T-helper 2 cell treated with Interferon-gamma antibody and Interleukin-4, amounts not matched to agents 5 μg/mL and 100 μg/mL, for 36 hours (primary cell): ENCODE data around the gene FAM20A.

Experiments
- DNase-seq: peaks from one replicate; pipeline ENCODE4 v3.0.0; 2021; ENCODE audit warnings: low spot score
- H3K27ac Mint-ChIP-seq: one replicate; pipeline ENCODE4 v1.8.0; 2021; ENCODE audit warnings: mild to moderate bottlenecking, mixed read lengths
- H3K27me3 Mint-ChIP-seq: one replicate; pipeline ENCODE4 v1.8.0; 2021; ENCODE audit warnings: low read depth, mixed read lengths
- H3K36me3 Mint-ChIP-seq: one replicate; pipeline ENCODE4 v1.8.0; 2021; ENCODE audit warnings: low read depth, mixed read lengths
- H3K4me1 Mint-ChIP-seq: one replicate; pipeline ENCODE4 v1.8.0; 2021; ENCODE audit warnings: low read depth, mixed read lengths
- H3K4me3 Mint-ChIP-seq: one replicate; pipeline ENCODE4 v1.8.0; 2022; ENCODE audit warnings: mild to moderate bottlenecking, moderate library complexity, mixed read lengths
- H3K9me3 Mint-ChIP-seq: one replicate; pipeline ENCODE4 v1.8.0; 2021; ENCODE audit warnings: mixed read lengths

FAM20A gene

DNA sequence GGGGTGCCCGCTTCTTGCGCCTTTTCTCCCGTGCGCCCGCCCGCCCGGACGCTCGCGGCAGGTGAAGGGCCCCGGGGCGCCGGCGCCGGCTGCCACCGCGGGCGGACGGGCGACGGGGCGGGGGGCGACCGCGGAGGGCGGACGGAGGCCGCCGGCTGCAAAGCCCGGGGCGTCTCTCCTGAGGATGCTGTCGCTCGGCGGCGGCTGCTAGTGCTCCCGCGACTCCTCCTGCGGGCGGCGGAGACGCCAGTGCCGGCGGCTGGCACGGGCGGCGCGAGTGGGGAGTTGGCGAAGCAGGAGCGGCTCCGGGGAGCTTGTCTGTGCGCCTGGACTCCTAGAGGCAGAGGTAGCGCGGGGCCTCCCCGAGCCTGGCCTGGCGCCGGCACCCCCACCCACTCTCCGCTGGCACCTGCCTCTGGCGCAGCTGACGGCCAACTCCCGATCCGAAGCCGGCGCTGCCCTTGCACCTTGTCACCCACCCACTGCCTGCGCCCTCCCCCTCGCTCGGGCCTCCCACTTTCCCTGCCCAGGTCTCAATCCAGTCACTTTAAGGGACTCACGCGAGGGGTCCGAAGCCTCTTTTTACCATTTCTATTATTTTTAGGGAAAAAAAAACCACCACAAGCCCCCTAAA lies at the start of gene FAM20A:
Gene FAM20A (minus strand): TSS at position 437 of the 634 bp plus-strand sequence. CDS start 701 bp downstream, outside the sequence.
- Mint-ChIP-seq H3K27me3 (peaks cover 75% of the 10 kb centered on the region), H3K4me1 (peaks cover 2% of the 10 kb centered on the region), H3K36me3 (peaks cover 4% of the 10 kb centered on the region), H3K9me3 (no peaks in the 10 kb centered on the region), H3K27ac (no peak within 1 kb of the TSS), H3K4me3 (peak within 1 kb of the TSS; percentile 8)
- DNase-seq, result no peak

DNA sequence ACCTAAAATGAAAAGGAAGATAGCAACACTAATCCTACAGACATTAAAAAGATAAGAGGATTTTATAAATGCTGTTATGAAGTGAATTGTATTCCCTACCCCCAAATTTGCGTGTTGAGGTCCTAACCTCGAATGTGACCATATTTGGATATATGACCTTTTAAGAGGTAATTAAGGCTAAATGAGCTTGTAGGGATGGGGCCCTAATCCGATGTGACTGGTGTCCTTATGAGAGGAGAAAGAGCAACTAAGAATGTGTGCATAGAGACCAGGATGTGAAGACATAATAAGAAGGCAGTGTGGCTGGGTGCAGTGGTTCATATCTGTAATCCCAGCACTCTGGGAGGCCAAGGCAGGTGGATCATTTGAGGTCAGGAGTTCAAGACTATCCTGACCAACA lies 48.2 kb upstream of the FAM20A start:
- H3K27ac Mint-ChIP-seq, result no peak overlapping the region
- DNase-seq, result no peak
- H3K36me3 Mint-ChIP-seq, result no peaks in the 10 kb centered on the region
- H3K4me1 Mint-ChIP-seq, result no peaks in the 10 kb centered on the region
- no peaks in the 10 kb centered on the region for H3K9me3 Mint-ChIP-seq
- no peaks in the 10 kb centered on the region for H3K27me3 Mint-ChIP-seq
- H3K4me3 Mint-ChIP-seq, result no peak overlapping the region

- Mint-ChIP-seq H3K4me1 (no peaks in the 10 kb centered on the region), H3K27ac (no peak overlapping the region), H3K4me3 (no peak overlapping the region), H3K27me3 (no peaks in the 10 kb centered on the region), H3K9me3 (no peaks in the 10 kb centered on the region), H3K36me3 (no peaks in the 10 kb centered on the region)
- DNase-seq, result no peak
Observed at GRCh38 chr17:68646626-68647526, 45.7 kb upstream of the FAM20A start.

DNA sequence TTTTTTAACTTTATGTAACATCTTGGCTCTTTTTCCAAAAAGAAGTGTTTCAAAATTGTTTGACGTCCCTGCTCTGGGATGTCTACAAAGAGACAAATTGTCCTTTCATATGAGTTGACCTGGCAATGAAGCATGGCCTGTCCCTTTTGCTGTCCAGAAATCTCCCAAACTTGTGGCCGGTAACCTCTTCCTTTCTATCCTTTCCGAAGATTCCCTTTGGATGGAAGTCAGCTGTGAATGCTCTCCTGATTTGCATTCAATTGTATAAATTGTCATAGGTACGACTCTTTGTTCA lies 40.9 kb upstream of the FAM20A start:
- H3K36me3 Mint-ChIP-seq, result no peaks in the 10 kb centered on the region
- no peaks in the 10 kb centered on the region for H3K4me1 Mint-ChIP-seq
- no peak for DNase-seq
- H3K27ac Mint-ChIP-seq, result no peak overlapping the region
- H3K27me3 Mint-ChIP-seq, result no peaks in the 10 kb centered on the region
- no peak overlapping the region for H3K4me3 Mint-ChIP-seq
- no peaks in the 10 kb centered on the region for H3K9me3 Mint-ChIP-seq

GRCh38 chr17:68641276-68642117 lies 40.3 kb upstream of the FAM20A start:
- no peak for DNase-seq
- Mint-ChIP-seq H3K4me3 (no peak overlapping the region), H3K4me1 (no peaks in the 10 kb centered on the region), H3K27ac (no peak overlapping the region), H3K36me3 (no peaks in the 10 kb centered on the region), H3K9me3 (no peaks in the 10 kb centered on the region), H3K27me3 (no peaks in the 10 kb centered on the region)

- Mint-ChIP-seq H3K27me3 (no peaks in the 10 kb centered on the region), H3K27ac (no peak overlapping the region), H3K4me1 (no peaks in the 10 kb centered on the region), H3K36me3 (no peaks in the 10 kb centered on the region), H3K9me3 (no peaks in the 10 kb centered on the region), H3K4me3 (no peak overlapping the region)
- no peak for DNase-seq
Observed at GRCh38 chr17:68640242-68640989, 39.2 kb upstream of the FAM20A start.

DNA sequence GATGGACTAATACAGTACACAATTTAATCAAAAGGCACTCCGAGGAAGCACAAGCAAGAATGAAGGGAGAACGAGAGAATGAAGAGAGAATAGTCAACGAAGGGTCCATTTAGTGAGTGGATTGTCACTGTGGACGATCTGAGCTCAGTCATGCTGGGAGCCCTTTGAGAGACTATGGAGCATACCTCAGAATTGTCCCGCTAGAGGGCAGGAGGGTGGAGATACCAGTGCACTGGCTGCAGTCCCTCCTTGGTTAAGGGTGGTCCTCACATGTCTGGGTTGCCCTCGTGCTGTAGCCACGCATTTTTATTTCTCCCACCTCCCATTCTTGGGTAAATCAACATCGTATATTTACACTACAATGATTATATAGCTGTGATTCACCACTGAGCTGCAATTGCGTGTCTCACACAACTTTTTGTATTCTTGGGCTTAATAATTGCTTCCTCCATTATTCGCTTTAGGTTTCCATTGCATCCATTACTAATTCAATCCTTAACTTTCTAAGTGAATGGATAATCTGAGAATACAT lies 33.2 kb upstream of the FAM20A start:
- Mint-ChIP-seq H3K27me3 (no peaks in the 10 kb centered on the region), H3K9me3 (no peaks in the 10 kb centered on the region), H3K4me3 (no peak overlapping the region), H3K36me3 (no peaks in the 10 kb centered on the region), H3K27ac (no peak overlapping the region), H3K4me1 (no peaks in the 10 kb centered on the region)
- no peak for DNase-seq

DNA sequence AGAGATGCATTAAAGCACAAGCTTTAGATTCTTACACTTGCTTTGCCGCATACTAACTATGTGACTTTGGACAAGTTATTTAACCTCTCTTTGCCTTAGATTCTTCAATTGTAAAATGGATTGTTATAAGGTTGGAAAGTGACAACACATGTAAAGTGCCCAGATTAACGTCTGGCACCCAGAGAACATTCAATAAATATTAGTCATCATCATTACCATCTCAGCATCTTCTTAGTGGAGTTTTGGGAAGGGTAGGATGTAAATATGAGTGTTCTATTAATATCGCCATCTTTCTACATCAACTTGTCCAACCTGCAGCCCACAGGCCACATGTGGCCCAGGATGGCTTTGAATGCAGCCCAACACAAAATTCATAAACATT lies 27.4 kb upstream of the FAM20A start:
- no peaks in the 10 kb centered on the region for H3K4me1 Mint-ChIP-seq
- peaks cover 2% of the 10 kb centered on the region for H3K27me3 Mint-ChIP-seq
- no peak overlapping the region for H3K27ac Mint-ChIP-seq
- H3K36me3 Mint-ChIP-seq, result no peaks in the 10 kb centered on the region
- H3K9me3 Mint-ChIP-seq, result no peaks in the 10 kb centered on the region
- DNase-seq, result no peak
- no peak overlapping the region for H3K4me3 Mint-ChIP-seq

DNA sequence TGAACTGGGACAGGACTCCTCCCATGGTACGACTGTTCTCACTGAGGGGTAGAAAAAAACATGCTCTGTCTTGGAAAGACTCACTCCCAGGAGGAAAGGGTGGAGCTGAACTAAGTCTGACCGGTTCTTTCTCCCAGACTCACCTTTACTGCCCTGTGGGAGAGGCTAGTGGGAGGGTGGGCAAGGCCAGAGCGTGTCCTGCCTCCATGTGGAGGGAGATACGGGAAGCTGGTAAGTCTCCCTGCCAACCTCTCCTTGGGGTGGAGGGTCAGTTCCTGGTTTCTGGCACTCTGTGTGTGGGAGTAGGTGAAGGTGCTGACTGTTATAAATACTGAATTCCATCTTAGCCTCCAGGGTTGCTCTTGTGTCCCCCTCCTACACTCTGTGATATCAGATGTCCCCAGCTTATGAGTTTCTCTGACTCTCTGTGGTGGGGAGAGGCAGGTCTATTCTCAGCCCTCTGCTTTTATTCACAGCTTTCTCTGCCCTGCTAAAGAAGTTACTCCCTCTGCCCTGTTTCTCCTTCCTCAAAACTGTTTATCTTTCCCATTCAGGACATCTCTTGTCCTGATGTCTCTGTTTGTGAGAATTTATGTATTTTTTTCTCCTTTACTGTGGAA lies 26.9 kb upstream of the FAM20A start:
- no peaks in the 10 kb centered on the region for H3K9me3 Mint-ChIP-seq
- no peaks in the 10 kb centered on the region for H3K36me3 Mint-ChIP-seq
- H3K27me3 Mint-ChIP-seq, result peaks cover 2% of the 10 kb centered on the region
- no peak overlapping the region for H3K27ac Mint-ChIP-seq
- H3K4me1 Mint-ChIP-seq, result no peaks in the 10 kb centered on the region
- DNase-seq, result no peak
- no peak overlapping the region for H3K4me3 Mint-ChIP-seq

GRCh38 chr17:68624381-68624780 lies 23.2 kb upstream of the FAM20A start:
- no peak for DNase-seq

DNA sequence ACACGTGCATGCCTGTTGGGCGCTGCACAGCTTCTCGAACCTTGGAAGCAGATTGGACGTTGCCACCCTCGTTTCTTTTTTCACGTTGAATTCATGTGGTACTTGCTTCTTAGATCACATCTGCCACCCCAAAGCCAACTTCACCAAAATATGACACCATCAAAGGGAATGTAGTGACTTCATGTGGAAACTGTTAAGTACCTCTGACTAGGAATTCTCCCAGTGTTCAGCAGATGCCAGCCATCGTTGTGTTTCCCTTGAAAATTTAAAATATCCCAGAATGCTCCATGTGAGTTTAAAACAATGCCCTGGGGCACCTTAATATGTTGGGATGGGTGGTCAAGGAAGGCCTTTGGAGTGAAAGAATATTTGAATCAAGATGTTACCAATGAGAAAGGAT lies 22.6 kb upstream of the FAM20A start:
- Mint-ChIP-seq H3K27me3 (peaks cover 8% of the 10 kb centered on the region), H3K36me3 (no peaks in the 10 kb centered on the region)
- no peak for DNase-seq

More at GRCh38 chr17:68624381-68624780, 23.2 kb upstream of the FAM20A start:
- Mint-ChIP-seq H3K4me3 (no peak overlapping the region), H3K4me1 (no peaks in the 10 kb centered on the region), H3K36me3 (no peaks in the 10 kb centered on the region), H3K27ac (no peak overlapping the region), H3K27me3 (peaks cover 8% of the 10 kb centered on the region), H3K9me3 (no peaks in the 10 kb centered on the region)

DNA sequence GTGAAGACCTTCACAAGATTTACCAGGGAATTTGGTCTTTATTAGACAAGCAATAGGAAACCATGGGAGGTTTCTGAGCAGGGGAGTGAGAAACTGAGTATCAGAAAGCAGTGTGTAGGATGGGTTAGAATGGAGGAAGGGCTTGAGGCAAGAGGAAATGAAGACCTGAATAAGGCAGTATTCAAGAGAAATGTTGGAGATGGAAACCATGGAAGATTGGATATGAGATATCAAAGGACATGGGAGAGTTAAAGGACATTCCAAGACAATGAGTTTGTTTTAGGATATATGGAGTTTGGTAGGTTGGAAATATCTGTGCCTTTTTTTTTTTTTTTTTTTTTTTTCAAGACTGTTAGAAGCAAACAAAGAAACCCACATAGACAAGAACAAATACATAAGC lies 21.3 kb upstream of the FAM20A start:
- H3K36me3 Mint-ChIP-seq, result no peaks in the 10 kb centered on the region
- H3K4me1 Mint-ChIP-seq, result no peaks in the 10 kb centered on the region
- H3K9me3 Mint-ChIP-seq, result no peaks in the 10 kb centered on the region
- no peak for DNase-seq
- peaks cover 8% of the 10 kb centered on the region for H3K27me3 Mint-ChIP-seq
- no peak overlapping the region for H3K4me3 Mint-ChIP-seq
- H3K27ac Mint-ChIP-seq, result no peak overlapping the region

More for the DNA sequence above, 22.6 kb upstream of the FAM20A start:
- Mint-ChIP-seq H3K27ac (no peak overlapping the region), H3K4me1 (no peaks in the 10 kb centered on the region), H3K4me3 (no peak overlapping the region), H3K9me3 (no peaks in the 10 kb centered on the region)

- H3K27me3 Mint-ChIP-seq, result peaks cover 7% of the 10 kb centered on the region
- no peak overlapping the region for H3K4me3 Mint-ChIP-seq
- H3K4me1 Mint-ChIP-seq, result no peaks in the 10 kb centered on the region
- no peaks in the 10 kb centered on the region for H3K9me3 Mint-ChIP-seq
- no peaks in the 10 kb centered on the region for H3K36me3 Mint-ChIP-seq
- no peak for DNase-seq
- H3K27ac Mint-ChIP-seq, result no peak overlapping the region
Observed at GRCh38 chr17:68621065-68621464, 19.9 kb upstream of the FAM20A start.
